ENCODE data around the gene PLA2G2F.

PLA2G2F gene

GRCh38 chr1:20147846-20148570, 8.9 kb downstream of the PLA2G2F start (continued):
- no peak for TF ChIP-seq ZBTB10 (tag by site-specific recombination; IDR thresholded peaks at IDR 0.05)
- no peak for TF ChIP-seq ZNF701 (tag by site-specific recombination; IDR thresholded peaks at IDR 0.05)
- no peak for TF ChIP-seq ZSCAN5A (tag by site-specific recombination; IDR thresholded peaks at IDR 0.05)
- no peak for TF ChIP-seq PRDM1 (tag by site-specific recombination; IDR thresholded peaks at IDR 0.05)
- TF ChIP-seq PRDM6 (tag by site-specific recombination; IDR thresholded peaks at IDR 0.05): no peak
- TF ChIP-seq MZF1 (tag by site-specific recombination; IDR thresholded peaks at IDR 0.05; ENCODE audit: borderline replicate concordance): no peak
- TF ChIP-seq ZNF133 (tag by site-specific recombination; IDR thresholded peaks at IDR 0.05): no peak
- no peak for TF ChIP-seq KLF8 (tag by site-specific recombination; IDR thresholded peaks at IDR 0.05)
- no peak for TF ChIP-seq ZIC2 (tag by site-specific recombination; IDR thresholded peaks at IDR 0.05)
- no peak for TF ChIP-seq ZNF2 (tag by site-specific recombination; IDR thresholded peaks at IDR 0.05)
- TF ChIP-seq ZBTB48 (tag by site-specific recombination; IDR thresholded peaks at IDR 0.05): no peak
- TF ChIP-seq ZNF292 (tag by site-specific recombination; IDR thresholded peaks at IDR 0.05; ENCODE audit: borderline replicate concordance, low read depth): no peak

- H3K4me3 ChIP-seq (ENCODE audit: low read depth, low read length): no peak overlapping the region
- H3K4me1 ChIP-seq (ENCODE audit: control insufficient read depth, insufficient read depth, low read length): no peaks in the 10 kb centered on the region
- H3K36me3 ChIP-seq (ENCODE audit: control insufficient read depth in 2 of 2, insufficient read depth in 1 of 2, low read length in 2 of 2): no peaks in the 10 kb centered on the region
- POLR2A ChIA-PET: no interaction called here
- CTCF ChIA-PET: interaction anchor here (0.6 to 1.3 kb wide), 3 partner anchors 213 to 393 kb away, joined by 3 read pairs; no protein-coding TSS in a partner anchor
- no peaks in the 10 kb centered on the region for H3K9me3 ChIP-seq (ENCODE audit: control insufficient read depth, insufficient read depth, low read depth, low read length)
- H3K27ac ChIP-seq (ENCODE audit: extremely low read depth, low read depth, low read length): no peak overlapping the region
- TF ChIP-seq ZNF426 (tag by site-specific recombination; IDR thresholded peaks at IDR 0.05): no peak
- TF ChIP-seq ZNF302 (tag by site-specific recombination; IDR thresholded peaks at IDR 0.05; ENCODE audit: low read depth): no peak
- TF ChIP-seq PRDM4 (tag by site-specific recombination; IDR thresholded peaks at IDR 0.05): no peak
Observed at GRCh38 chr1:20148571-20149500, 9.7 kb downstream of the PLA2G2F start.

Measured in HEK293 (cell line).